Kidney (tissue), 14 donors: ENCODE results near the gene KLHL11. TPM values are rescaled to one million over a fixed set of nuclear protein-coding genes. Genes with fewer than 3 reads are reported as not detected.

ENCODE experiments used
- DNase-seq, 5 donors: peaks; one replicate each; pipeline ENCODE4 v3.0.0-alpha.2; 2013 to 2020
- FAIRE-seq: peaks from 2 replicates; lab custom pipeline; 2012; peaks lifted over from hg19 to GRCh38; lab: Jason Lieb, UNC
- H3K27ac ChIP-seq, 2 donors: one replicate each; pipeline ENCODE4 v1.7.0; 2013; ENCODE audit warnings: low read depth in 2 of 2, low read length in 2 of 2, inconsistent platforms in 1 of 2
- H3K27me3 ChIP-seq: one replicate; pipeline ENCODE4 v1.7.1; 2013; ENCODE audit warnings: low read length, inconsistent platforms; ENCODE audit not compliant: control insufficient read depth, insufficient read depth
- H3K36me3 ChIP-seq, 3 donors: one replicate each; pipeline versions ENCODE4 v1.7.0 to v1.7.1; 2013; ENCODE audit warnings: low read length in 3 of 3, control low read depth in 1 of 3, inconsistent platforms in 1 of 3; ENCODE audit not compliant: insufficient read depth in 3 of 3, control insufficient read depth in 2 of 3
- H3K4me1 ChIP-seq, 3 donors: one replicate each; pipeline versions ENCODE4 v1.7.0 to v1.7.1; 2013; ENCODE audit warnings: low read length in 3 of 3, inconsistent platforms in 1 of 3, low read depth in 1 of 3; ENCODE audit not compliant: control insufficient read depth in 2 of 3, insufficient read depth in 2 of 3
- H3K4me3 ChIP-seq, 3 donors: one replicate each; pipeline versions ENCODE4 v1.7.0 to v1.8.1; 2013; ENCODE audit warnings: low read length in 3 of 3, control low read depth in 1 of 3, inconsistent platforms in 1 of 3
- H3K9ac ChIP-seq, 3 donors: one replicate each; pipeline versions ENCODE4 v1.7.0 to v1.7.1; 2013; ENCODE audit warnings: low read length in 3 of 3, control low read depth in 1 of 3, inconsistent platforms in 1 of 3
- H3K9me3 ChIP-seq, 3 donors: one replicate each; pipeline versions ENCODE4 v1.7.0 to v1.7.1; 2013; ENCODE audit warnings: low read length in 3 of 3, control low read depth in 1 of 3, inconsistent platforms in 1 of 3; ENCODE audit not compliant: control insufficient read depth in 2 of 3, insufficient read depth in 1 of 3
- intact Hi-C: fragments of 100-400 bp; cut with DNase I; formaldehyde crosslinking; loops from one replicate; pipeline ENCODE4 v1.11.1; 2022
- polyA plus RNA-seq: library from polyadenylated mRNA; stranded (reverse); fragments of 350-450 nt; fragmentation: Illumina TruSeq; extraction: RNeasy Lipid Tissue Mini Kit (QIAGEN cat#74804); gene quantifications from one replicate; pipeline ENCODE4 v1.2.3, GENCODE V29; 2014; ENCODE audit warnings: low read depth, low replicate concordance; ENCODE audit not compliant: insufficient read depth
- total RNA-seq: library from RNA; stranded (reverse); fragmentation: NEBNext Ultra II Directional; extraction: Animal tissue kit (Norgen Biotek cat#: 25700); gene quantifications from one replicate; pipeline ENCODE4 v1.2.1, GENCODE V29; 2021
- TF ChIP-seq, protein P1 (sequence below): IDR thresholded peaks from 3 replicates; pipeline ENCODE4 v1.5.1; 2012; ENCODE audit warnings: mild to moderate bottlenecking, moderate library complexity, borderline replicate concordance; ENCODE audit not compliant: insufficient read depth; ENCODE audit errors: extremely low read depth
- donor health status: control.
- donor health status: control.
- donor health status: control.
- donor health status: control.
- donor health status: control.
- donor health status: DM: yes; HTN: yes; CAD: no.
- donor health status: Normal renal cell carcinoma (clear cell type).

Gene KLHL11
- total and polyA plus RNA-seq, 2 donors from 2014 or later, result 0.37 to 16.1 TPM

DNA sequence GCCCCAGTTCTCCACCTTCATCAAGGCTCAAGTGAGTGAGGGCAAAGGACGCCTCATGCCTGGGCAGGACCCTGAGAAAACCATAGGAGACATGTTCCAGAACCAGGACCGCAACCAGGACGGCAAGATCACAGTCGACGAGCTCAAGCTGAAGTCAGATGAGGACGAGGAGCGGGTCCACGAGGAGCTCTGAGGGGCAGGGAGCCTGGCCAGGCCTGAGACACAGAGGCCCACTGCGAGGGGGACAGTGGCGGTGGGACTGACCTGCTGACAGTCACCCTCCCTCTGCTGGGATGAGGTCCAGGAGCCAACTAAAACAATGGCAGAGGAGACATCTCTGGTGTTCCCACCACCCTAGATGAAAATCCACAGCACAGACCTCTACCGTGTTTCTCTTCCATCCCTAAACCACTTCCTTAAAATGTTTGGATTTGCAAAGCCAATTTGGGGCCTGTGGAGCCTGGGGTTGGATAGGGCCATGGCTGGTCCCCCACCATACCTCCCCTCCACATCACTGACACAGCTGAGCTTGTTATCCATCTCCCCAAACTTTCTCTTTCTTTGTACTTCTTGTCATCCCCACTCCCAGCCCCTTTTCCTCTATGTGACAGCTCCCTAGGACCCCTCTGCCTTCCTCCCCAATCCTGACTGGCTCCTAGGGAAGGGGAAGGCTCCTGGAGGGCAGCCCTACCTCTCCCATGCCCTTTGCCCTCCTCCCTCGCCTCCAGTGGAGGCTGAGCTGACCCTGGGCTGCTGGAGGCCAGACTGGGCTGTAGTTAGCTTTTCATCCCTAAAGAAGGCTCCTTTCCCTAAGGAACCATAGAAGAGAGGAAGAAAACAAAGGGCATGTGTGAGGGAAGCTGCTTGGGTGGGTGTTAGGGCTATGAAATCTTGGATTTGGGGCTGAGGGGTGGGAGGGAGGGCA is 42.7 kb downstream of the KLHL11 start:
- no peak for FAIRE-seq
- Histone ChIP-seq H3K4me1 (no peaks in the 10 kb centered on the region), H3K9me3 (no peaks in the 10 kb centered on the region), H3K27ac (no peak overlapping the region), H3K9ac (no peak overlapping the region), H3K4me3 (no peak overlapping the region), H3K36me3 (peaks cover 0 to 10% (median 2%) of the 10 kb centered on the region in 3 donors), H3K27me3 (no peaks in the 10 kb centered on the region)
- DNase-seq, result no peak
- intact Hi-C loops, result no loop called here
- TF ChIP-seq, protein P1, sequence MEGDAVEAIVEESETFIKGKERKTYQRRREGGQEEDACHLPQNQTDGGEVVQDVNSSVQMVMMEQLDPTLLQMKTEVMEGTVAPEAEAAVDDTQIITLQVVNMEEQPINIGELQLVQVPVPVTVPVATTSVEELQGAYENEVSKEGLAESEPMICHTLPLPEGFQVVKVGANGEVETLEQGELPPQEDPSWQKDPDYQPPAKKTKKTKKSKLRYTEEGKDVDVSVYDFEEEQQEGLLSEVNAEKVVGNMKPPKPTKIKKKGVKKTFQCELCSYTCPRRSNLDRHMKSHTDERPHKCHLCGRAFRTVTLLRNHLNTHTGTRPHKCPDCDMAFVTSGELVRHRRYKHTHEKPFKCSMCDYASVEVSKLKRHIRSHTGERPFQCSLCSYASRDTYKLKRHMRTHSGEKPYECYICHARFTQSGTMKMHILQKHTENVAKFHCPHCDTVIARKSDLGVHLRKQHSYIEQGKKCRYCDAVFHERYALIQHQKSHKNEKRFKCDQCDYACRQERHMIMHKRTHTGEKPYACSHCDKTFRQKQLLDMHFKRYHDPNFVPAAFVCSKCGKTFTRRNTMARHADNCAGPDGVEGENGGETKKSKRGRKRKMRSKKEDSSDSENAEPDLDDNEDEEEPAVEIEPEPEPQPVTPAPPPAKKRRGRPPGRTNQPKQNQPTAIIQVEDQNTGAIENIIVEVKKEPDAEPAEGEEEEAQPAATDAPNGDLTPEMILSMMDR, result no peak

DNA sequence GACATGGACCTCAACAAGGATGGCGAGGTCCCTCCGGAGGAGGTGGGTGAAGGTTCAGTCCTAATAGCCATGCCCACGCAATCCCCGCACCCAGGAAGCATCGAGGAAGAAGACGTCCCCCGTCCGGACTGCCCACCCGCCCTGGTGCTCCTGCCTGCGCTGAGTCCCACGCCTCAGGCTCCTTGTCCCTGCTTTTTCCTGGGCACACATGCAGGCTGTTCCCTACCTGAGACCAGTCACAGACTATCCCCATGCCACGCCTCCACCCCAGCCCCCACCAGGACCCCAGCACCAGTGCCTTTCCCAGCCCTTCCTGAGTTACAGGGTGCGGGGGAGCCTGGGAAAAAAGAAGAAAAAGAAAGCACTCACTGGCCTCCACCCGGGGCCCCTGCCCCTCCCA is 43.4 kb downstream of the KLHL11 start:
- TF ChIP-seq, protein P1, result no peak
- H3K9me3 ChIP-seq, result no peaks in the 10 kb centered on the region
- no peak overlapping the region for H3K9ac ChIP-seq
- H3K36me3 ChIP-seq, result peaks cover 0 to 9% (median 2%) of the 10 kb centered on the region in 3 donors
- H3K4me3 ChIP-seq, result no peak overlapping the region
- no peak overlapping the region for H3K27ac ChIP-seq
- DNase-seq (peak in 1 of 5 donors; percentile 53), FAIRE-seq (no peak)
- no peaks in the 10 kb centered on the region for H3K27me3 ChIP-seq
- H3K4me1 ChIP-seq, result no peaks in the 10 kb centered on the region
- intact Hi-C loops, result no loop called here

DNA sequence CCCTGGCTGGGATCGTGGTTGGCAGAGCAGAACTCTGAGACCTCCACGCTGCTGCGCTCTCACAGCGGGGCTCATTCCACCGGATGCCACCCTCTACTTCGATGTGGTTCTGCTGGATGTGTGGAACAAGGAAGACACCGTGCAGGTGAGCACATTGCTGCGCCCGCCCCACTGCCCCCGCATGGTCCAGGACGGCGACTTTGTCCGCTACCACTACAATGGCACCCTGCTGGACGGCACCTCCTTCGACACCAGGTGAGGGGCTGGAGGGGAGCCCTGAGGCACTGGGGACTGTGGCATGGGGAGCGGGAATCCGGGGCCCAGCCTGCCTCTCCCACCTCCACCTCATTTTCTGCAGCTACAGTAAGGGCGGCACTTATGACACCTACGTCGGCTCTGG is 47.2 kb downstream of the KLHL11 start:
- no peak for DNase-seq
- FAIRE-seq, result no peak
- TF ChIP-seq, protein P1, result no peak
- Histone ChIP-seq H3K27ac (no peak overlapping the region), H3K9me3 (no peaks in the 10 kb centered on the region), H3K4me1 (peaks cover 0 to 8% (median 5%) of the 10 kb centered on the region in 3 donors), H3K9ac (no peak overlapping the region), H3K27me3 (no peaks in the 10 kb centered on the region), H3K36me3 (no peaks in the 10 kb centered on the region), H3K4me3 (no peak overlapping the region)
- intact Hi-C loops, result no loop called here
